ENCODE results near the gene SLC2A10.

The SLC2A10 gene

GRCh38 chr20:46706242-46706641, 3.2 kb upstream of the SLC2A10 start:
- TF ChIP-seq CTCF (IDR thresholded peaks at IDR 0.05; ENCODE audit: control insufficient read depth, insufficient read depth, low read depth, low read length, missing control alignments) = no peak
- H3K4me3 ChIP-seq (ENCODE audit: control insufficient read depth, low read depth, low read length) = no peak overlapping the region
- no peak for DNase-seq (ENCODE audit: low read depth)

- peak; percentile 5 for TF ChIP-seq CTCF (IDR thresholded peaks at IDR 0.05; ENCODE audit: control insufficient read depth, insufficient read depth, low read depth, low read length, missing control alignments)
- no peak overlapping the region for H3K4me3 ChIP-seq (ENCODE audit: control insufficient read depth, low read depth, low read length)
These were observed 1.1 kb upstream of the SLC2A10 start for GRCh38 chr20:46708172-46708860.

GRCh38 chr20:46709055-46709458, 392 bp upstream of the SLC2A10 start:
- no peak for TF ChIP-seq CTCF (IDR thresholded peaks at IDR 0.05; ENCODE audit: control insufficient read depth, insufficient read depth, low read depth, low read length, missing control alignments)
- DNase-seq (ENCODE audit: low read depth) = no peak
- peak overlapping the region; percentile 69 for H3K4me3 ChIP-seq (ENCODE audit: control insufficient read depth, low read depth, low read length)

More at GRCh38 chr20:46708172-46708860, 1.1 kb upstream of the SLC2A10 start:
- no peak for DNase-seq (ENCODE audit: low read depth)

GRCh38 chr20:46710153-46710913, 884 bp downstream of the SLC2A10 start:
- TF ChIP-seq CTCF (IDR thresholded peaks at IDR 0.05; ENCODE audit: control insufficient read depth, insufficient read depth, low read depth, low read length, missing control alignments) = no peak
- no peak for DNase-seq (ENCODE audit: low read depth)
- H3K4me3 ChIP-seq (ENCODE audit: control insufficient read depth, low read depth, low read length) = peak overlapping the region; percentile 69

- no peak for DNase-seq (ENCODE audit: low read depth)
- no peak overlapping the region for H3K4me3 ChIP-seq (ENCODE audit: control insufficient read depth, low read depth, low read length)
- TF ChIP-seq CTCF (IDR thresholded peaks at IDR 0.05; ENCODE audit: control insufficient read depth, insufficient read depth, low read depth, low read length, missing control alignments) = no peak
These were observed 2.7 kb downstream of the SLC2A10 start for GRCh38 chr20:46712056-46712636.

GRCh38 chr20:46713957-46714834, 4.7 kb downstream of the SLC2A10 start:
- DNase-seq (ENCODE audit: low read depth) = no peak
- no peak overlapping the region for H3K4me3 ChIP-seq (ENCODE audit: control insufficient read depth, low read depth, low read length)
- no peak for TF ChIP-seq CTCF (IDR thresholded peaks at IDR 0.05; ENCODE audit: control insufficient read depth, insufficient read depth, low read depth, low read length, missing control alignments)

Measured in AG09309 (cell line).